NAMALWA (cell line): ENCODE measurements around the gene DCHS1.

Experiments used
- DNase-seq: peaks from one replicate; pipeline ENCODE4 v3.0.0-alpha.2; 2015; ENCODE audit warnings: low spot score

The DCHS1 gene

GRCh38 chr11:6673523-6674218 lies 18.1 kb upstream of the DCHS1 start:
- DNase-seq = no peak

- DNase-seq = no peak
Observed at GRCh38 chr11:6671991-6672390, 16.4 kb upstream of the DCHS1 start.

GRCh38 chr11:6670202-6670830 lies 14.7 kb upstream of the DCHS1 start:
- DNase-seq = no peak

DNA sequence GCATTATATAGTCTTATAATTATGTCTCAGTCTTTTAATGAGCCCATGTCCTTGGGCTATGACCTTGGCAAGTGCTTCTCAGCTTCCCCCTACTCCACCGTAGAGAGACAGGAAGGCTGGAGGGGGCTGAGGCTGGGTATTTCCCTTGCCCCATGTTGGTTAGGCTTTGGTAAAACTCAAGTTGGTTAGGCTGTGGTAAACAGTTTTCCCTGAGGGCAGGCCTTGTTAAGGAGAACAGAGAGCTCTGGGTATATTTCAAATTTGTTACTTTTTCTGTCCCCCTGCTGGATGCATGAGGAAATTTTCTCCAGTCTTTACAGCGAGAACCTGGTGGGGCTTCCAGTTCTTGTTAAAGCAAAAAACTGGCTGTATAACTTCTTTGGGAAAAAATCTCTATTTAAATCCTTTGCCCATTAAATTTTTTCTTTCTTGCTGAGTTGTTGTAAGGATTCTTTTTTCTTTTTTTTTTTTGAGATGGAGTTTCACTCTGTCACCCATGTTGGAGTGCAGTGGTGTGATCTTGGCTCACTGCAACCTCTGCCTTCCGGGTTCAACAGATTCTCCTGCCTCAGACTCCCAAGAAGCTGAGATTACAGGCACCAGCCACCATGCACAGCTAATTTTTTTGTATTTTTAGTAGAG lies 12.2 kb upstream of the DCHS1 start:
- DNase-seq = peak; percentile 63

DNA sequence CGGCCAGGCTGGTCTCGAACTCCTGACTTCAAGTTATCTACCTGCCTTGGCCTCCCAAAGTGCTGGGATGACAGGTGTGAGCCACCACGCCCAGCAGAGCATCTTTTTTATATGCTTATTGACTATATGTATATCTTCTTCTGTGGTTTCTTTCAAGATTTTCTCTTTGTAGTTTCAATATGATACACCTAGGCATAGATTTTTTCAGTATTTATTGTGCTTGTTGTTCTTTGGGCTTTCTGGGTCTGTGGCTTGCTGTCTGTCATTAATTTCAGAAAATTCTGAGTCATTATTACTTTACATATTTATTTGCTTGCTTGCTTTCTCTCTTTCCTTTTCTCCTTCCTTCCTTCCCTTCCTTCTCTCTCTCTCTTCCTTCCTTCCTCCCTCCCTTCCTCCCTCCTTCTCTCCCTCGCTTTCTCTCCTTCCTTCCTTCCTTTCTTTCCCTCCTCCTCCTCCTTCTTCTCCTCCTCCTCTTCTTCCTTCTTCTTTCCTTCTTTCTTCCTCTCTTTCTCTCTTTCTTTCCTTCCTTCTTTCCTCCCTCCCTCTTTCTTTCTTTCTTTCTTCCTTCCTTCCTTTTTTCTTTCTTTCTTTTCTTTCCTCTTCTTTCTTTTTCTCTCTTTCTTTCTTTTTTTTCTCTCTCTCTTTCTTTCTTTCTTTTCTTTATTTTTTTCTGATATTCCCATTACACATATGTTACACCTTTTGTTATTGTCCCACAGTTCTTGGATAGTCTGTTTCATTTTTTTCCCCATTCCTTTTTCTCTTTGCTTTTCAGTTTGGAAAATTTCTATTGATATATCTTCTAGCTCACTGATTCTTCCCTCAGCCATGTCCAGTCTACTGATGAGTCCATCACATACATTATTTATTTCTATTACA lies 10.9 kb upstream of the DCHS1 start:
- DNase-seq = no peak

DNA sequence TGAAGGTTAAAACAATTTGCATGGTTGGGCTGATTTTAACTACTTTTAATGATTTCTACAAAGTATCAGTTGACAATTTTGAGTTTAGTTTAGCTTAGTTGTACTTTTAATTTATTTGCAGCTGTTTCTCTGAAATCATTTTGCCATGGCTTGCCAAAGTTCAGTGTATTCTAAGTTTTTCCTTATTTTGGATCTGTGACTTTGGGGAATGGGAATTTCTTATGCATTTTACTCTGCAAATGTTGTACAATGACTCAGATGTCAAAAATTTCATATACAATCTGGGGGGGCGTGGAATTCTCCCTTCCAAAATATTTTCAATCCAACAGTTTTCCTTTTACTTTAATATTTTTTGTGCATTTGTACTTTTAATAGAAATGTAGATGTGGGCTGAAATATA lies 8.9 kb upstream of the DCHS1 start:
- no peak for DNase-seq

GRCh38 chr11:6663794-6664469 lies 8.3 kb upstream of the DCHS1 start:
- no peak for DNase-seq

DNA sequence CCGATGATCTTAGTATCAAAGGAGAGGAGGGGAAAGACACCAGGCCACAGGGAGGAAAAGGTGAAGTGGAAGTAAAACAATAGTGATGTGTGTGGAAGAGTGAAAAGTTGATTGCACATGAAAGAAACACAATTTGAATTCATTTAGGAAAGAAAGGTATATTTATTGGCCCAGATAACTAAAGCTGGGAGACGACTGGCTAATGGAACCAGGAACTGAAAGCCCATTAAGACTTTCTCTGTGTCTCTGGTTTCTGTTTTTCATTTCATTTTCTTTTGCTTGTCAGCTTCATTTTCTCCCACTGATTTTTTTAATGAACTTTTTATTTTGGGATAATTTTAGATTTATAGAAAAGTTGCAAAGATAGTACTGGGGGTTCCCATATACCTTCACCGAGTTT lies 5.1 kb upstream of the DCHS1 start:
- no peak for DNase-seq

DNA sequence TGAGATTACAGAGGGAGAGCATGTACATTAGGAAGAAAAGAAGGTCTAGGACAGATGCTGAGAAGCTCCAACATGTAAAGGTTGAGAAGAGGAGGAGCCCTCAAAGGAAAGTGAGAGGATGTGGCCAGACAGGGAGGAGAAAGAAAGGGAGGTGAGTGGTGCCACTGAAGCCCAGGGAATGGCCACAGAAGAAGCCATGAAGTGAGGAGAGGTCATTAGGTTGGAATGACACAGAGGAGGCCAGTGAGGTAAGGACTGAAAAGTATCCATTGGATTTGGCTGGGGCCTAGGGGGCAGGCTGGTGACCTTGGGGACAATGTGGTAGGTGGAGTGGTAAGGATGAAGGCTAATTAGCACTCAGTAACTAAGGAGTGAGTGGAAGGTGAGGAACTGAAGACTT lies 3.0 kb upstream of the DCHS1 start:
- DNase-seq = no peak

DNA sequence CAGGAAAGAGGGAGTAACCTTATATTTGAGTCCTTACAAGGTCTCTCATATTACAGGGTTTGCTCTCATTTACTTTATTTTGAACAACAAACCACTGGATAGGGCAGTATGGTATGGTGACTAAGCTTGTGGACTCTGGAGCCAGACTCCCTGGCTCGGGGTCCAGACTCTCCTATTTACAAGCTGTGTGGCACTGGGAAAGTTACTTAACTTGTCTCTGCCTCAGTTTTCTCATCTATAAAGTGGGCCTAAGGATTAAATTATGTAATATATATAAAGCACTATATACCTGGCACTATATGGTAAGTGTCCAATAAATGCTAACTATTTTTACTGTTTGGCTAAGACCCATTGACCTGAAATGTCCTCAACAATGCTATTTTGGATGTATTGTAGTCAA lies 1.7 kb upstream of the DCHS1 start:
- DNase-seq = no peak

DNA sequence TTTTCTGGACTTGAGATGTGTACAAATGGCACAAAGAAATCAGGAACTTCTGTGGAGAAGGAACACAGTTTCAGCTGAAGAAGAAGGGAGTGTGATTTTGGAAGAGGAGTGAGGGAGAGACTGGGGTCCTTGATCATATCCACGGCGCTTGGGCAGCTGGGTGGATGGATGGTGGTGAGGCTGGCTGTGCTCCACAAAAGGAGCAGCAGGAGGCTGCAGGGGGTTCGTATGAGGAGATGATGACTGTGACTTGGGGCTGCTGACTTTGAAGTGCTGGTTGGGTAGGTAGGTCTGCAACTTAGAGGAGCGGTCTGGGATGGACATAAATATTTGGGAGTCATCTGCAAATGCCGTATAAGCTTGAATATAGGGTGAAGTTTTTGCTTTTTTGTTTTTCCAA lies 1.3 kb upstream of the DCHS1 start:
- DNase-seq = no peak

GRCh38 chr11:6656584-6656915 lies 941 bp upstream of the DCHS1 start:
- no peak for DNase-seq

- no peak for DNase-seq
Observed at GRCh38 chr11:6655020-6655789, 404 bp downstream of the DCHS1 start.

DNA sequence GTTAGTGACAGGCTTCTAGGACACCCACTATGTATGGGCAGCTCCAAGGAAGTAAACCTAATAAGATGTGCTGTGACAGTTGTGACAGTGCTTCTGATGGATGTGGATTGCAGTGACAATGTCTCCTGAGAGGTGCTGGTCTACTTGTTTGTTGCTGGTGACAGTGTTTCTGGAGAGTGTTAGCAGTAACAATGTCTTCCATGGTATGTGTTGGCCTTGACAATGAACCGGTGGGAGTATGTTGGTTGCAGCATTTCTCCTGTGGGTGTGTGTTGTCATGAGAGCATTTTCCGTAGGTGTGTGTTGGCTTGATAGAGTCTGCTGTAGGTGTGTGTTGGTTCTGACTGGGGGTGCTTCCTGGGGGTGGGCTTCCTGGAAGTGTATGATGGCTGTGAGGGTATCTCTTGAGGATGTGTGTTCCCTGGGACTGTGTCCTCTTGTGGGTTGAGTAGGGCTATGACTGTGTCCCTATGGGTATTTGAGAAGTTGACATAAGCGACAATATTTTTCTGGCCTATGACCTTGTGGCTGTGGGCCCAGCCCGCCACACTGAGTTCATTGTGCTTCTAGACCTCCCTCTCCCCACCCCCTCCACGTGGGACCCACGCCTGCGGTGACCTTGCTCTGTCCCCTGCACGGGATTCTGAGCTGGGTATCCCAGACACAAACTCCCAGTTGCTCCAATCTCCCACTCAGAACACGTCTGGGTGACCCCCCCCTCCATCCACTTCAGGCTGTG lies 1.2 kb downstream of the DCHS1 start:
- no peak for DNase-seq

- DNase-seq = no peak
Observed at GRCh38 chr11:6653656-6654055, 2.0 kb downstream of the DCHS1 start.

DNA sequence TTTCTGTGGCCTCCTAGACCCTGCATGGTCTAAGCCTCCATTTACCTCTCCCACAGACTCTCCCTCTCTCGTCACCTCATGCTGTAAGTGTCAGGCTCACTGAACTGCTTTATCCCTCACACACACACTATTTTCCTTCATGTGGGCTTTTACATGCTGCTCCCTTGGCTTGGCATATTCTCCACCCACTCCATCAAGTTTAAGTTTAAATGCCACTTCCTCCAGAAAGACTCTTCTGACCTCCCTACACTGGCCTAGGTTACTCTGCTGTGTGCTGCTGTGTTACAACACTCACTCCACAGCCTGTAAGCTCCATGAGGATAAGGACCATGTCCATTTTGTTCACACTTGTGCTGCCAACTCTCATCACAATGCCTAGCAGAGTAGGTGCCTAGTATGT lies 2.5 kb downstream of the DCHS1 start:
- no peak for DNase-seq

DNA sequence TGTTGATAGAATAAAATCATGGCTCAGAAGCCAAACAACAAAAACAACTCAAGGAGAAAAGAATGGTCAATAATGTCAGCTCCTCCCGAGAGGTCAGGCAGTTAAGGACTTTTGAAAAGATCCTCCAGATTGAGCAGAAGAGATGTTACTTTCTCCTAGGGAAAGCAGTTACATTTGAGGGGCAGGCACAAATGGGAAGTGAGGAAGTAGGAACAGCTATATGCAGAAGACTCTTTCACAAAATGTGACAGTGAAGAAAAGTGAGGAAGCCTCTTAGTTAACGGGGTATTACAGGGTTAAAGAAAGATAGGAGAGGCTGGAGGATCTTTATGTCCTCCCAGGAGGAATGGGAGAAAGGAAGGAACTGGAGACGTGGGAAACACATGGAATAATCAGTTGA lies 3.4 kb downstream of the DCHS1 start:
- no peak for DNase-seq

- DNase-seq = no peak
Observed at GRCh38 chr11:6650980-6651379, 4.6 kb downstream of the DCHS1 start.

GRCh38 chr11:6650104-6650503 lies 5.5 kb downstream of the DCHS1 start:
- DNase-seq = no peak

- DNase-seq = no peak
Observed at GRCh38 chr11:6648501-6648900, 7.1 kb downstream of the DCHS1 start.

- DNase-seq = no peak
Observed at GRCh38 chr11:6647836-6648235, 7.8 kb downstream of the DCHS1 start.
